H9 (cell line): ENCODE data around the gene ANKRD50. TPM values are rescaled to one million over a fixed set of nuclear protein-coding genes. Genes with fewer than 3 reads are reported as not detected.

Experiments used
- DNase-seq: peaks from one replicate; pipeline ENCODE4 v3.0.0-alpha.2; 2017
- H2AFZ ChIP-seq: one replicate; pipeline ENCODE4 v1.6.1; 2013; ENCODE audit warnings: mild to moderate bottlenecking, low read length, control low read depth, moderate library complexity
- H2AK5ac ChIP-seq: 2 replicates; pipeline ENCODE4 v1.6.1; 2013; ENCODE audit warnings: low read length, control low read depth, mixed read lengths; ENCODE audit not compliant: insufficient read length
- H2BK120ac ChIP-seq: one replicate; pipeline ENCODE4 v1.6.1; 2013; ENCODE audit warnings: low read depth, mild to moderate bottlenecking, low read length, control low read depth, inconsistent platforms; ENCODE audit not compliant: poor library complexity, severe bottlenecking
- H2BK12ac ChIP-seq: 2 replicates; pipeline ENCODE4 v1.6.1; 2013; ENCODE audit warnings: low read length, control low read depth, mixed read lengths, low read depth; ENCODE audit not compliant: insufficient read length
- H2BK15ac ChIP-seq: 2 replicates; pipeline ENCODE4 v1.6.1; 2013; ENCODE audit warnings: low read depth, low read length, control low read depth
- H2BK20ac ChIP-seq: one replicate; pipeline ENCODE4 v1.6.1; 2013; ENCODE audit warnings: low read depth, mild to moderate bottlenecking, low read length, control low read depth, inconsistent platforms; ENCODE audit not compliant: poor library complexity, severe bottlenecking
- H2BK5ac ChIP-seq: 2 replicates; pipeline ENCODE4 v1.6.1; 2013; ENCODE audit warnings: low read length, control low read depth, mixed read lengths; ENCODE audit not compliant: insufficient read length
- H3K14ac ChIP-seq: 2 replicates; pipeline ENCODE4 v1.6.1; 2013; ENCODE audit warnings: low read length, control low read depth; ENCODE audit not compliant: insufficient read depth
- H3K18ac ChIP-seq: 2 replicates; pipeline ENCODE4 v1.6.1; 2013; ENCODE audit warnings: low read depth, mild to moderate bottlenecking, mixed read lengths, low read length, control low read depth; ENCODE audit not compliant: insufficient read length
- H3K23ac ChIP-seq: 2 replicates; pipeline ENCODE4 v1.6.1; 2013; ENCODE audit warnings: low read length, control low read depth, mixed read lengths, low read depth; ENCODE audit not compliant: insufficient read length
- H3K23me2 ChIP-seq: 2 replicates; pipeline ENCODE4 v1.6.1; 2013; ENCODE audit warnings: low read depth, mild to moderate bottlenecking, mixed read lengths, low read length, control low read depth; ENCODE audit not compliant: insufficient read length, poor library complexity, severe bottlenecking
- H3K27ac ChIP-seq: 2 replicates; pipeline ENCODE4 v1.5.1; 2013; ENCODE audit warnings: low read length, control low read depth, mixed read lengths, low read depth; ENCODE audit not compliant: insufficient read length
- H3K27me3 ChIP-seq: 2 replicates; pipeline ENCODE4 v1.6.1; 2013; ENCODE audit warnings: low read length, control low read depth, inconsistent platforms; ENCODE audit not compliant: insufficient read depth
- H3K4ac ChIP-seq: 2 replicates; pipeline ENCODE4 v1.6.1; 2013; ENCODE audit warnings: low read depth, mild to moderate bottlenecking, control low read depth, inconsistent platforms, low read length, moderate library complexity
- H3K4me1 ChIP-seq: 2 replicates; pipeline ENCODE4 v1.6.1; 2013; ENCODE audit warnings: low read length, control low read depth, inconsistent platforms; ENCODE audit not compliant: insufficient read depth
- H3K4me2 ChIP-seq: 2 replicates; pipeline ENCODE4 v1.6.1; 2013; ENCODE audit warnings: low read length, control low read depth, mixed read lengths; ENCODE audit not compliant: insufficient read length, insufficient read depth
- H3K56ac ChIP-seq: 2 replicates; pipeline ENCODE4 v1.6.1; 2013; ENCODE audit warnings: low read depth, mild to moderate bottlenecking, mixed read lengths, low read length, control low read depth; ENCODE audit not compliant: insufficient read length
- H3K79me1 ChIP-seq: 2 replicates; pipeline ENCODE4 v1.6.1; 2013; ENCODE audit warnings: low read depth, mild to moderate bottlenecking, moderate library complexity, low read length, control low read depth, inconsistent platforms; ENCODE audit not compliant: insufficient read depth, poor library complexity, severe bottlenecking
- H3K79me2 ChIP-seq: 2 replicates; pipeline ENCODE4 v1.6.1; 2013; ENCODE audit warnings: low read length, control low read depth, inconsistent platforms; ENCODE audit not compliant: insufficient read depth
- H3K9ac ChIP-seq: 2 replicates; pipeline ENCODE4 v1.6.1; 2013; ENCODE audit warnings: low read length, control low read depth, mixed read lengths; ENCODE audit not compliant: insufficient read length; ENCODE audit errors: extremely low read depth
- H3K9me3 ChIP-seq: one replicate; pipeline ENCODE4 v1.6.1; 2013; ENCODE audit warnings: low read depth, low read length, inconsistent platforms; ENCODE audit not compliant: control insufficient read depth
- H3T11ph ChIP-seq: one replicate; pipeline ENCODE4 v1.6.1; 2013; ENCODE audit warnings: mild to moderate bottlenecking, low read length, control low read depth, inconsistent platforms
- H4K20me1 ChIP-seq: one replicate; pipeline ENCODE4 v1.6.1; 2013; ENCODE audit not compliant: control insufficient read depth, insufficient read length, insufficient read depth
- H4K5ac ChIP-seq: 2 replicates; pipeline ENCODE4 v1.6.1; 2013; ENCODE audit warnings: low read depth, mild to moderate bottlenecking, mixed read lengths, low read length, control low read depth; ENCODE audit not compliant: insufficient read length
- H4K8ac ChIP-seq: replicated peaks from 2 replicates; pipeline ENCODE4 v1.6.1; 2013; ENCODE audit warnings: low read length, control low read depth, mixed read lengths, low read depth; ENCODE audit not compliant: insufficient read length
- H4K91ac ChIP-seq: 2 replicates; pipeline ENCODE4 v1.6.1; 2013; ENCODE audit warnings: low read depth, mild to moderate bottlenecking, moderate library complexity, mixed read lengths, low read length, control low read depth; ENCODE audit not compliant: insufficient read length
- H3K27ac Mint-ChIP-seq, 3 experiments: 2 replicates in 2 of 3; 3 replicates in 1 of 3; pipeline ENCODE4 v1.8.0; 2020 to 2021; ENCODE audit warnings: mixed read lengths in 3 of 3, mild to moderate bottlenecking in 1 of 3, moderate library complexity in 1 of 3
- H3K27me3 Mint-ChIP-seq: 2 replicates; pipeline ENCODE4 v1.8.0; 2021; ENCODE audit warnings: low read depth, mild to moderate bottlenecking, moderate library complexity, mixed read lengths
- H3K36me3 Mint-ChIP-seq, 3 experiments: 2 replicates in 2 of 3; 3 replicates in 1 of 3; pipeline ENCODE4 v1.8.0; 2020 to 2021; ENCODE audit warnings: low read depth in 3 of 3, mixed read lengths in 3 of 3; ENCODE audit not compliant: insufficient read depth in 1 of 3
- H3K4me1 Mint-ChIP-seq, 2 experiments: 2 replicates each; pipeline ENCODE4 v1.8.0; 2020; ENCODE audit warnings: mixed read lengths in 2 of 2
- H3K4me3 Mint-ChIP-seq, 2 experiments: 2 replicates in 1 of 2; 3 replicates in 1 of 2; pipeline ENCODE4 v1.8.0; 2020 to 2021; ENCODE audit warnings: mild to moderate bottlenecking in 2 of 2, mixed read lengths in 2 of 2, moderate library complexity in 1 of 2
- H3K9me3 Mint-ChIP-seq, 2 experiments: 2 replicates in 1 of 2; 3 replicates in 1 of 2; pipeline ENCODE4 v1.8.0; 2020; ENCODE audit warnings: mild to moderate bottlenecking in 2 of 2, mixed read lengths in 2 of 2, moderate library complexity in 1 of 2
- CTCF ChIP-seq: fragments of 200-600 bp; sonication (generic); conservative IDR thresholded peaks from 3 replicates; pipeline ENCODE4 v1.8.0; 2021; ENCODE audit warnings: antibody characterized with exemption, mild to moderate bottlenecking
- WGBS: extraction: QIAGEN DNeasy Blood & Tissue Kit; methylation state at CpG from one replicate; pipeline ENCODE4 v1.1.7; 2013; ENCODE audit warnings: missing lambda C conversion rate, low lambda C conversion rate, mixed read lengths; ENCODE audit not compliant: insufficient read length; ENCODE audit errors: extremely low coverage; 5-methylcytosine and 5-hydroxymethylcytosine counted together
- total RNA-seq: library from RNA; stranded (reverse); gene quantifications from 2 replicates; pipeline ENCODE4 v1.2.1, GENCODE V29; 2021

Gene ANKRD50
- total RNA-seq, 1 experiment from 2014 or later: 30.1 TPM

- WGBS: no CpG with 5 or more reads among the region's 2 CpGs
- H3K23me2 ChIP-seq: no peaks in the 10 kb centered on the region
- no peak overlapping the region for H3K27ac Mint-ChIP-seq
- H4K91ac ChIP-seq: no peak overlapping the region
- no peaks in the 10 kb centered on the region for H3K9me3 ChIP-seq
- peaks cover 4% of the 10 kb centered on the region; the same call in 1 of the 2 replicates for H3K4me1 ChIP-seq
- no peaks in the 10 kb centered on the region for H3K79me1 ChIP-seq
- no peak overlapping the region for H2BK20ac ChIP-seq
- no peak overlapping the region for H3T11ph ChIP-seq
- H4K8ac ChIP-seq: no peak overlapping the region
- peaks cover 9 to 16% of the 10 kb centered on the region in 2 experiments for H3K4me1 Mint-ChIP-seq
- no peaks in the 10 kb centered on the region for H3K27me3 ChIP-seq
- H4K20me1 ChIP-seq: no peaks in the 10 kb centered on the region
- no peaks in the 10 kb centered on the region for H3K27me3 Mint-ChIP-seq
- no peak overlapping the region for H3K4me3 Mint-ChIP-seq
- no peak overlapping the region for H2BK15ac ChIP-seq
- H2AK5ac ChIP-seq: no peak overlapping the region
- H4K5ac ChIP-seq: no peak overlapping the region
- peaks cover 11% of the 10 kb centered on the region; the same call in 1 of the 2 replicates for H3K79me2 ChIP-seq
- peaks cover 17 to 23% of the 10 kb centered on the region in 2 experiments for H3K9me3 Mint-ChIP-seq
- H2BK5ac ChIP-seq: no peak overlapping the region
- no peak overlapping the region for H2BK12ac ChIP-seq
- H3K36me3 Mint-ChIP-seq: peaks cover 46 to 63% (median 55%) of the 10 kb centered on the region in 3 experiments
- no peak overlapping the region for H3K4ac ChIP-seq
- H2AFZ ChIP-seq: no peak overlapping the region
- H2BK120ac ChIP-seq: no peak overlapping the region
- no peak overlapping the region for H3K56ac ChIP-seq
- H3K9ac ChIP-seq: no peak overlapping the region
- H3K14ac ChIP-seq: no peak overlapping the region
- DNase-seq: no peak
- no peak overlapping the region for H3K23ac ChIP-seq
- no peak overlapping the region for H3K18ac ChIP-seq
- TF ChIP-seq CTCF: no peak
- no peak overlapping the region for H3K27ac ChIP-seq
- H3K4me2 ChIP-seq: no peak overlapping the region
Measured at GRCh38 chr4:124697441-124697840, 15.1 kb downstream of the ANKRD50 start.
